Endothelial cell (in vitro differentiated cells): ENCODE results near the gene VEGFA. TPM values are rescaled to one million over a fixed set of nuclear protein-coding genes. Genes with fewer than 3 reads are reported as not detected.

ENCODE experiments used
- DNase-seq: peaks from one replicate; pipeline ENCODE4 v3.0.0; 2021; ENCODE audit warnings: low spot score
- H3K27ac Mint-ChIP-seq: one replicate; pipeline ENCODE4 v1.8.0; 2021; ENCODE audit warnings: mixed read lengths, inconsistent platforms; ENCODE audit not compliant: unreplicated experiment
- H3K27me3 Mint-ChIP-seq: one replicate; pipeline ENCODE4 v1.8.0; 2021; ENCODE audit warnings: mild to moderate bottlenecking, moderate library complexity, mixed read lengths, inconsistent platforms; ENCODE audit not compliant: unreplicated experiment
- H3K36me3 Mint-ChIP-seq: one replicate; pipeline ENCODE4 v1.8.0; 2021; ENCODE audit warnings: mild to moderate bottlenecking, low read depth, mixed read lengths, inconsistent platforms; ENCODE audit not compliant: unreplicated experiment
- H3K4me1 Mint-ChIP-seq: one replicate; pipeline ENCODE4 v1.8.0; 2021; ENCODE audit warnings: mild to moderate bottlenecking, mixed read lengths, inconsistent platforms; ENCODE audit not compliant: unreplicated experiment
- H3K4me3 Mint-ChIP-seq: one replicate; pipeline ENCODE4 v1.8.0; 2021; ENCODE audit warnings: mild to moderate bottlenecking, mixed read lengths, inconsistent platforms; ENCODE audit not compliant: unreplicated experiment
- H3K9me3 Mint-ChIP-seq: one replicate; pipeline ENCODE4 v1.8.0; 2021; ENCODE audit warnings: mixed read lengths, inconsistent platforms; ENCODE audit not compliant: unreplicated experiment
- CTCF ChIP-seq: fragments of 200-600 bp; sonication (generic); IDR thresholded peaks from one replicate; pipeline ENCODE4 v1.5.0; 2021; ENCODE audit warnings: antibody characterized with exemption; ENCODE audit not compliant: unreplicated experiment
- total RNA-seq: library from RNA; stranded (reverse); fragmentation: NEBNext Ultra II Directional; extraction: Animal tissue kit (Norgen Biotek cat#: 25700); gene quantifications from one replicate; pipeline ENCODE4 v1.2.1, GENCODE V29; 2021; ENCODE audit not compliant: unreplicated experiment

VEGFA gene
- total RNA-seq, 1 donor from 2014 or later = 3.5 TPM

DNA sequence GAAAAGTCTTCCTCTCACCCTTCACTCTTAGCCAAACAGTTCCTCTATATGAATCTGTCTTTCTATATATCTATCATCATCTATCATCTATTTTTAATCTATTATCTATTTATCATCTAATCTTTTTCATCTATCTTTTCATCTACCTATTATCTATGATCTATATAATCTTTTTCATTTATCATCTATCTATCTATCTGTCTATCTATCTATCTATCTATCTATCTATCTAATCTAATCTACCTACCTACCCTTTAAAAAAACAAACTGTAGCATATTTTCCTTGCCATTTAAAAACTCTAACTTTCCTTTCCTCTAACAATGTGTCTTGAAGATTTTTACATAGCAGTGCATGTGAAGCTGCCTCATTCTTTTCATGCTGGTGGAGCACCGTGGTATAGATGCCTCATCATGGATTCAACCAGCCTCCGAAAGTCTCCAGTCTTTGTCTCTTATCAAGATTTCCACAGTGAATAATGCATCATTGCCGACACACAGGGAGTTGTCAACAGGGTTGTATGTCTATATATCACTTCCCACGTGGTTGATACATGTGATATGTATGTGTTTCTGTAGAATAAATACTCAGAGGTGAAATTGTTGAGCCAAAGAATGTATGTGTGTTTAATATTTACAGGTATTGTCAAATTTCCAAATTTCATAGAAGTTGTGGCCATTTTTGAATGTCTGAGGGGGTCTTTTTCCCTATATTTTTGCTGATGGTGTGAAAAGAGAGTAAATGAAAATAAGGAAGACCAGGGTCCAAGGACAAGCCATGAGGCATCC, 51.3 kb downstream of the VEGFA start:
- Mint-ChIP-seq H3K4me3 (no peak overlapping the region), H3K27ac (no peak overlapping the region), H3K36me3 (no peaks in the 10 kb centered on the region), H3K4me1 (peaks cover 10% of the 10 kb centered on the region), H3K27me3 (peaks cover 3% of the 10 kb centered on the region), H3K9me3 (no peaks in the 10 kb centered on the region)
- no peak for DNase-seq
- no peak for TF ChIP-seq CTCF

- Mint-ChIP-seq H3K27ac (no peak overlapping the region), H3K9me3 (no peaks in the 10 kb centered on the region), H3K36me3 (no peaks in the 10 kb centered on the region)
Measured at GRCh38 chr6:43823390-43823789, 53.4 kb downstream of the VEGFA start.

DNA sequence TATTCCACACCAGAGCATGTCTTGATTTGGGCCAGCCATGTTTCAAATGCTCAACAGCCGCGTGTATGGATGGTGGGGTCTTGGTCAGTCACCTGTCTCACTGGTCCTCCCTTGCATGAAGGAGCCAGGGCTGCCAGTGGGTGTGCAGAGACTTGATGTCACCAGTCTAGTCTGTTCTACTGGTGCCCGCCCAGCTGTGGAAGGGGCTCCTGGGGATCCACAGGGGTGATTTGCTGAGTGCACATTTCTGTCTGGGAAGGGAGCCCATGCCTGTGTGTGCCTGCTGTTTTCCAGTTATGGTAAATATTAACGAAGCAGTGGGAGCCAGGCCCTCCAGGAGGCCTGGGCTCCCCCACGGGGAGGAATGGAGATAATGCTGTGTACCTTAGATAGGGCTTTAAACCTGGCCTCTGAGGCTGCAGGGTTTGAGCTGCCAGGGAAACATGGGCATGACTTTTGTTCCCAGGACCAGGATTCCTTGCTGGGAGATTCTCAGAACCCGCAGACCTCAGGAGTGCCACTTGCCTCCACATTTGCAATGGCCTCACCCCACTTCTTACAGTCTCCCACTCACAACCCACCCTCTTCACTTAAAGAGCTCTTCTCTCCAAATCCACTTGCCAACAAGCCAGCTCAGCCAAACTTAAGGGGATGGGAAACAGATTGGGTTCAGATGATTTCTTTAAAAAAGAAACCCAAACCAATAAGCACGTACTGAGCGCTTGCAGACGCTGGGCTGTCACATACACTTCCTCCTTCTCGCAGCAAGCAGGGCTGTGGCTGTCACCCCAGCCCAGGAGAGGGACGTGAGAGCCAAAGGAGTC, 54.1 kb downstream of the VEGFA start:
- Mint-ChIP-seq H3K27me3 (no peaks in the 10 kb centered on the region), H3K4me1 (peaks cover 13% of the 10 kb centered on the region), H3K27ac (no peak overlapping the region), H3K36me3 (no peaks in the 10 kb centered on the region), H3K9me3 (no peaks in the 10 kb centered on the region), H3K4me3 (no peak overlapping the region)
- DNase-seq = no peak
- TF ChIP-seq CTCF = no peak

More at GRCh38 chr6:43823390-43823789, 53.4 kb downstream of the VEGFA start:
- H3K27me3 Mint-ChIP-seq = no peaks in the 10 kb centered on the region
- H3K4me3 Mint-ChIP-seq = no peak overlapping the region
- no peak for DNase-seq
- no peak for TF ChIP-seq CTCF
- peaks cover 13% of the 10 kb centered on the region for H3K4me1 Mint-ChIP-seq

DNA sequence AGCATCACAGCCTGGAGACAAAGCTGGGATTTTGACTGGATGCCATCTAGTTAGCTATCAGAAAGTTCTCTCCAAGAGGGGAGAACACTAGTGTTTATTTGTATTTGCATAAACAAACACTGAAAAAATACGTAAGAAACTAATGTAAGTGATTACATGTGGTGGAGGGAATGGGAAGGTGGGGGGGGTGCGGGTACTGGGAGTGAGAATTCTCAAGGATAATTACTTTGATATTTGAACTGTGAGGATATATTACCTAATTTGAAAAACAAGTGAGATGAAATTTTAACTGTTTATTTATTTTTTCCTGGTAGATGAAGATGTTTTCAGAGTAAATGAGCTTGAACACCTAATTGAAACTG, 54.7 kb downstream of the VEGFA start:
- H3K36me3 Mint-ChIP-seq = no peaks in the 10 kb centered on the region
- no peak overlapping the region for H3K27ac Mint-ChIP-seq
- H3K27me3 Mint-ChIP-seq = no peaks in the 10 kb centered on the region
- H3K4me1 Mint-ChIP-seq = peaks cover 13% of the 10 kb centered on the region
- TF ChIP-seq CTCF = no peak
- no peaks in the 10 kb centered on the region for H3K9me3 Mint-ChIP-seq
- DNase-seq = no peak
- no peak overlapping the region for H3K4me3 Mint-ChIP-seq
